ENCODE data around the gene APOBEC3B.

DNA sequence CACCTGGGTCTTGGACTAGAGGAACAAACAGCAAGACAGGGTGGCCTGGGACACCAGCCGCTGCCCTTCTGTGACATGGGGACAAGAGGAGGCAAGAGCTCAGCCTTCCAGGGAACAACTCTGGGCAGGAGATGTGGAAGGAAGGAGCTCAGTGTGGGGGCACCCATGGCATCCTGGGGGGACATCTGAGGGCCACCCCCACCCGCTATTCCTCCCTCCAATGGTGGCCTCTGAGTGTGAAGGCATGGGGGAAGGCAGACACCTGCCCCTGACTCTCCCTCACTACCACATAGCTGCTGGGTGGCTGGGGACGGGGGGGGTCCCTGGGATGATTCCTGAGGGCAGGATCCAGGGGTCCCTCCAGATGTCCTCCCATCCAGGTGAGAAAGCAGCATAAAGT, 4.5 kb downstream of the APOBEC3B start:
- TF ChIP-seq, protein P1, sequence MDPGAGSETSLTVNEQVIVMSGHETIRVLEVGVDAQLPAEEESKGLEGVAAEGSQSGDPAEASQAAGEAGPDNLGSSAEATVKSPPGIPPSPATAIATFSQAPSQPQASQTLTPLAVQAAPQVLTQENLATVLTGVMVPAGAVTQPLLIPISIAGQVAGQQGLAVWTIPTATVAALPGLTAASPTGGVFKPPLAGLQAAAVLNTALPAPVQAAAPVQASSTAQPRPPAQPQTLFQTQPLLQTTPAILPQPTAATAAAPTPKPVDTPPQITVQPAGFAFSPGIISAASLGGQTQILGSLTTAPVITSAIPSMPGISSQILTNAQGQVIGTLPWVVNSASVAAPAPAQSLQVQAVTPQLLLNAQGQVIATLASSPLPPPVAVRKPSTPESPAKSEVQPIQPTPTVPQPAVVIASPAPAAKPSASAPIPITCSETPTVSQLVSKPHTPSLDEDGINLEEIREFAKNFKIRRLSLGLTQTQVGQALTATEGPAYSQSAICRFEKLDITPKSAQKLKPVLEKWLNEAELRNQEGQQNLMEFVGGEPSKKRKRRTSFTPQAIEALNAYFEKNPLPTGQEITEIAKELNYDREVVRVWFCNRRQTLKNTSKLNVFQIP (CRISPR knock-in tag; IDR thresholded peaks at IDR 0.05; ENCODE audit: borderline replicate concordance, low read depth) = no peak
- TF ChIP-seq, protein P2, sequence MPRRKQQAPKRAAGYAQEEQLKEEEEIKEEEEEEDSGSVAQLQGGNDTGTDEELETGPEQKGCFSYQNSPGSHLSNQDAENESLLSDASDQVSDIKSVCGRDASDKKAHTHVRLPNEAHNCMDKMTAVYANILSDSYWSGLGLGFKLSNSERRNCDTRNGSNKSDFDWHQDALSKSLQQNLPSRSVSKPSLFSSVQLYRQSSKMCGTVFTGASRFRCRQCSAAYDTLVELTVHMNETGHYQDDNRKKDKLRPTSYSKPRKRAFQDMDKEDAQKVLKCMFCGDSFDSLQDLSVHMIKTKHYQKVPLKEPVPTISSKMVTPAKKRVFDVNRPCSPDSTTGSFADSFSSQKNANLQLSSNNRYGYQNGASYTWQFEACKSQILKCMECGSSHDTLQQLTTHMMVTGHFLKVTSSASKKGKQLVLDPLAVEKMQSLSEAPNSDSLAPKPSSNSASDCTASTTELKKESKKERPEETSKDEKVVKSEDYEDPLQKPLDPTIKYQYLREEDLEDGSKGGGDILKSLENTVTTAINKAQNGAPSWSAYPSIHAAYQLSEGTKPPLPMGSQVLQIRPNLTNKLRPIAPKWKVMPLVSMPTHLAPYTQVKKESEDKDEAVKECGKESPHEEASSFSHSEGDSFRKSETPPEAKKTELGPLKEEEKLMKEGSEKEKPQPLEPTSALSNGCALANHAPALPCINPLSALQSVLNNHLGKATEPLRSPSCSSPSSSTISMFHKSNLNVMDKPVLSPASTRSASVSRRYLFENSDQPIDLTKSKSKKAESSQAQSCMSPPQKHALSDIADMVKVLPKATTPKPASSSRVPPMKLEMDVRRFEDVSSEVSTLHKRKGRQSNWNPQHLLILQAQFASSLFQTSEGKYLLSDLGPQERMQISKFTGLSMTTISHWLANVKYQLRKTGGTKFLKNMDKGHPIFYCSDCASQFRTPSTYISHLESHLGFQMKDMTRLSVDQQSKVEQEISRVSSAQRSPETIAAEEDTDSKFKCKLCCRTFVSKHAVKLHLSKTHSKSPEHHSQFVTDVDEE (CRISPR knock-in tag; IDR thresholded peaks at IDR 0.05) = no peak
- TF ChIP-seq SNAI2 (CRISPR knock-in tag; IDR thresholded peaks at IDR 0.05) (no peak), ZFP30 (CRISPR knock-in tag; IDR thresholded peaks at IDR 0.05) (no peak), GLIS3 (CRISPR knock-in tag; IDR thresholded peaks at IDR 0.05) (no peak), PPARA (CRISPR knock-in tag; IDR thresholded peaks at IDR 0.05; ENCODE audit: borderline replicate concordance) (no peak), BACH2 (CRISPR knock-in tag; IDR thresholded peaks at IDR 0.05; ENCODE audit: borderline replicate concordance) (no peak), TOX (CRISPR knock-in tag; IDR thresholded peaks at IDR 0.05; ENCODE audit: borderline replicate concordance) (no peak), ZNF565 (CRISPR knock-in tag; conservative IDR thresholded peaks at IDR 0.05; ENCODE audit: low read depth) (no peak), ZC3H10 (CRISPR knock-in tag; IDR thresholded peaks at IDR 0.05) (no peak), TCF4 (CRISPR knock-in tag; IDR thresholded peaks at IDR 0.05; ENCODE audit: borderline replicate concordance) (no peak)
- TF ChIP-seq, protein P3, sequence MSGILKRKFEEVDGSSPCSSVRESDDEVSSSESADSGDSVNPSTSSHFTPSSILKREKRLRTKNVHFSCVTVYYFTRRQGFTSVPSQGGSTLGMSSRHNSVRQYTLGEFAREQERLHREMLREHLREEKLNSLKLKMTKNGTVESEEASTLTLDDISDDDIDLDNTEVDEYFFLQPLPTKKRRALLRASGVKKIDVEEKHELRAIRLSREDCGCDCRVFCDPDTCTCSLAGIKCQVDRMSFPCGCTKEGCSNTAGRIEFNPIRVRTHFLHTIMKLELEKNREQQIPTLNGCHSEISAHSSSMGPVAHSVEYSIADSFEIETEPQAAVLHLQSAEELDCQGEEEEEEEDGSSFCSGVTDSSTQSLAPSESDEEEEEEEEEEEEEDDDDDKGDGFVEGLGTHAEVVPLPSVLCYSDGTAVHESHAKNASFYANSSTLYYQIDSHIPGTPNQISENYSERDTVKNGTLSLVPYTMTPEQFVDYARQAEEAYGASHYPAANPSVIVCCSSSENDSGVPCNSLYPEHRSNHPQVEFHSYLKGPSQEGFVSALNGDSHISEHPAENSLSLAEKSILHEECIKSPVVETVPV (CRISPR knock-in tag; IDR thresholded peaks at IDR 0.05) = no peak
- TF ChIP-seq, protein P4, sequence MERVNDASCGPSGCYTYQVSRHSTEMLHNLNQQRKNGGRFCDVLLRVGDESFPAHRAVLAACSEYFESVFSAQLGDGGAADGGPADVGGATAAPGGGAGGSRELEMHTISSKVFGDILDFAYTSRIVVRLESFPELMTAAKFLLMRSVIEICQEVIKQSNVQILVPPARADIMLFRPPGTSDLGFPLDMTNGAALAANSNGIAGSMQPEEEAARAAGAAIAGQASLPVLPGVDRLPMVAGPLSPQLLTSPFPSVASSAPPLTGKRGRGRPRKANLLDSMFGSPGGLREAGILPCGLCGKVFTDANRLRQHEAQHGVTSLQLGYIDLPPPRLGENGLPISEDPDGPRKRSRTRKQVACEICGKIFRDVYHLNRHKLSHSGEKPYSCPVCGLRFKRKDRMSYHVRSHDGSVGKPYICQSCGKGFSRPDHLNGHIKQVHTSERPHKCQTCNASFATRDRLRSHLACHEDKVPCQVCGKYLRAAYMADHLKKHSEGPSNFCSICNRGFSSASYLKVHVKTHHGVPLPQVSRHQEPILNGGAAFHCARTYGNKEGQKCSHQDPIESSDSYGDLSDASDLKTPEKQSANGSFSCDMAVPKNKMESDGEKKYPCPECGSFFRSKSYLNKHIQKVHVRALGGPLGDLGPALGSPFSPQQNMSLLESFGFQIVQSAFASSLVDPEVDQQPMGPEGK (CRISPR knock-in tag; IDR thresholded peaks at IDR 0.05; ENCODE audit: borderline replicate concordance) = no peak
- TF ChIP-seq, protein P5, sequence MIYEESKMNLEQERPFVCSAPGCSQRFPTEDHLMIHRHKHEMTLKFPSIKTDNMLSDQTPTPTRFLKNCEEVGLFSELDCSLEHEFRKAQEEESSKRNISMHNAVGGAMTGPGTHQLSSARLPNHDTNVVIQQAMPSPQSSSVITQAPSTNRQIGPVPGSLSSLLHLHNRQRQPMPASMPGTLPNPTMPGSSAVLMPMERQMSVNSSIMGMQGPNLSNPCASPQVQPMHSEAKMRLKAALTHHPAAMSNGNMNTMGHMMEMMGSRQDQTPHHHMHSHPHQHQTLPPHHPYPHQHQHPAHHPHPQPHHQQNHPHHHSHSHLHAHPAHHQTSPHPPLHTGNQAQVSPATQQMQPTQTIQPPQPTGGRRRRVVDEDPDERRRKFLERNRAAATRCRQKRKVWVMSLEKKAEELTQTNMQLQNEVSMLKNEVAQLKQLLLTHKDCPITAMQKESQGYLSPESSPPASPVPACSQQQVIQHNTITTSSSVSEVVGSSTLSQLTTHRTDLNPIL (CRISPR knock-in tag; IDR thresholded peaks at IDR 0.05; ENCODE audit: low read depth) = no peak
